NCI-H69 (cell line): Measurements from ENCODE around the gene REEP5.
"Not testable (repeated sequence)": the region's sequence is repeated elsewhere in the genome, so short reads cannot be mapped to it uniquely, and the experiment has no call there.

ENCODE experiments used
- DNase-seq: peaks from one replicate; lab custom pipeline; 2025; lab: John Stamatoyannopoulos, UW

Gene REEP5

GRCh38 chr5:112933105-112933504 is 11.1 kb upstream of the REEP5 start:
- DNase-seq = no peak

- DNase-seq = peak; percentile 25
Observed at GRCh38 chr5:112931473-112931872, 9.4 kb upstream of the REEP5 start.

- DNase-seq = no peak
Observed at GRCh38 chr5:112930082-112930344, 8.0 kb upstream of the REEP5 start.

- no peak for DNase-seq
Observed at GRCh38 chr5:112929336-112930081, 7.5 kb upstream of the REEP5 start.

GRCh38 chr5:112923988-112924387 is 2.0 kb upstream of the REEP5 start:
- DNase-seq = no peak

- DNase-seq = peak; percentile 21
Observed at GRCh38 chr5:112923148-112923917, 1.3 kb upstream of the REEP5 start.

- DNase-seq = peak; percentile 91
Observed at GRCh38 chr5:112921026-112921832, 798 bp downstream of the REEP5 start.

GRCh38 chr5:112919972-112920371 is 2.1 kb downstream of the REEP5 start:
- DNase-seq = no peak

GRCh38 chr5:112918679-112919078 is 3.3 kb downstream of the REEP5 start:
- peak; percentile 10 for DNase-seq

- no peak for DNase-seq
Observed at GRCh38 chr5:112918136-112918535, 3.9 kb downstream of the REEP5 start.

- DNase-seq = peak; percentile 38
Observed at GRCh38 chr5:112917453-112917995, 4.5 kb downstream of the REEP5 start.

- no peak for DNase-seq
Observed at GRCh38 chr5:112915831-112916230, 6.2 kb downstream of the REEP5 start.

- no peak for DNase-seq
Observed at GRCh38 chr5:112914584-112914983, 7.4 kb downstream of the REEP5 start.

- no peak for DNase-seq
Observed at GRCh38 chr5:112910529-112910928, 11.5 kb downstream of the REEP5 start.

- DNase-seq = no peak
Observed at GRCh38 chr5:112908854-112909253, 13.2 kb downstream of the REEP5 start.

- DNase-seq = no peak
Observed at GRCh38 chr5:112907166-112907631, 14.8 kb downstream of the REEP5 start.

- DNase-seq = no peak
Observed at GRCh38 chr5:112906637-112907036, 15.4 kb downstream of the REEP5 start.

GRCh38 chr5:112904996-112905395 is 17.0 kb downstream of the REEP5 start:
- DNase-seq = not testable (repeated sequence)

- DNase-seq = no peak
Observed at GRCh38 chr5:112902561-112902960, 19.5 kb downstream of the REEP5 start.

- DNase-seq = no peak
Observed at GRCh38 chr5:112895682-112896081, 26.3 kb downstream of the REEP5 start.

GRCh38 chr5:112892776-112893175 is 29.3 kb downstream of the REEP5 start:
- no peak for DNase-seq

GRCh38 chr5:112892066-112892465 is 30.0 kb downstream of the REEP5 start:
- DNase-seq = not testable (repeated sequence)
